Thoracic aorta (tissue), 2 donors: ENCODE results near the gene HNRNPA0. TPM values are rescaled to one million over a fixed set of nuclear protein-coding genes. Genes with fewer than 3 reads are reported as not detected.

ENCODE experiments used
- ATAC-seq: fragments of 150-250 bp; one replicate; pipeline ENCODE4 v1.8.0; 2017; ENCODE audit warnings: low read depth; ENCODE audit not compliant: insufficient number of reproducible peaks, low FRiP score
- DNase-seq: peaks from one replicate; pipeline ENCODE4 v3.0.0-alpha.2; 2020; ENCODE audit warnings: low spot score
- H3K27ac ChIP-seq, 2 donors: fragments of 200-600 bp; sonication (generic); 1 replicate in 1 of 2; 2 replicates in 1 of 2; pipeline ENCODE4 v1.5.1; 2016; ENCODE audit warnings: mild to moderate bottlenecking in 2 of 2, moderate library complexity in 2 of 2
- H3K27me3 ChIP-seq: fragments of 200-600 bp; sonication (generic); replicated peaks from 2 replicates; pipeline ENCODE4 v1.6.0; 2016; ENCODE audit warnings: mild to moderate bottlenecking; ENCODE audit not compliant: insufficient read depth
- H3K36me3 ChIP-seq: fragments of 200-600 bp; sonication (generic); one replicate; pipeline ENCODE4 v1.5.1; 2016
- H3K4me1 ChIP-seq, 2 donors: fragments of 200-600 bp; sonication (generic); 1 replicate in 1 of 2; 2 replicates in 1 of 2; pipeline versions ENCODE4 v1.5.1 to v1.6.0; 2016; ENCODE audit warnings: low read depth in 2 of 2, mild to moderate bottlenecking in 1 of 2; ENCODE audit not compliant: control insufficient read depth in 1 of 2
- H3K4me3 ChIP-seq: fragments of 200-600 bp; sonication (generic); 2 replicates; pipeline ENCODE4 v1.5.1; 2016; ENCODE audit warnings: mild to moderate bottlenecking
- H3K9me3 ChIP-seq: fragments of 200-600 bp; sonication (generic); 2 replicates; pipeline ENCODE4 v1.5.1; 2016
- total RNA-seq, 2 donors: library from RNA; depleted of rRNA; stranded (reverse); fragments of >200 nt; gene quantifications; one replicate each; pipeline versions ENCODE4 v1.1.0 to v1.2.3, GENCODE V29; 2016
- TF ChIP-seq, protein P1 (sequence below): fragments of 200-600 bp; sonication (generic); IDR thresholded peaks from one replicate; pipeline ENCODE4 v1.5.1; 2019; ENCODE audit warnings: antibody characterized with exemption

HNRNPA0 gene
- total RNA-seq, 2 donors from 2014 or later = 9.3 to 14.9 TPM

DNA sequence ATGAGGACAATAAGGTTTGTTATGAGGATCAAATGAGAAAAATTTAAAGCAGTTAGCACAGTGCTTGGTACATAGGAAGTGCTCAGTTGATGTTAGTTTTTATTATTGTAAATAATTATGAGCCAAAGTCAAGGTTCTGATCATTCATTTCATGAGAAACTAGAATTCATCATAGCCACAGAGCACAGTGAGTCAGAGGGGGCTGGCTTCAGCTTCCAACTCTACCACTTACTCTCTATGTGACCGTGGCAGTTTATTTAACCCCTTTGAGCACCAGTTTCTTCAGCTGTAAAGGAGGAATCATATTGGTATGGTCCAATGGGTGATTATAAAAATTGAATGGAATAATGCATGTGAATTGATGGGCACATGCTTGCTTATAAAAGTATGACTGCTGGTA lies 57.7 kb downstream of the HNRNPA0 start:
- Histone ChIP-seq H3K27me3 (no peaks in the 10 kb centered on the region), H3K27ac (no peak overlapping the region), H3K4me3 (no peak overlapping the region), H3K36me3 (peaks cover 13% of the 10 kb centered on the region), H3K9me3 (no peaks in the 10 kb centered on the region), H3K4me1 (peaks cover 0 to 15% of the 10 kb centered on the region in 2 donors)
- DNase-seq = no peak
- TF ChIP-seq, protein P1, sequence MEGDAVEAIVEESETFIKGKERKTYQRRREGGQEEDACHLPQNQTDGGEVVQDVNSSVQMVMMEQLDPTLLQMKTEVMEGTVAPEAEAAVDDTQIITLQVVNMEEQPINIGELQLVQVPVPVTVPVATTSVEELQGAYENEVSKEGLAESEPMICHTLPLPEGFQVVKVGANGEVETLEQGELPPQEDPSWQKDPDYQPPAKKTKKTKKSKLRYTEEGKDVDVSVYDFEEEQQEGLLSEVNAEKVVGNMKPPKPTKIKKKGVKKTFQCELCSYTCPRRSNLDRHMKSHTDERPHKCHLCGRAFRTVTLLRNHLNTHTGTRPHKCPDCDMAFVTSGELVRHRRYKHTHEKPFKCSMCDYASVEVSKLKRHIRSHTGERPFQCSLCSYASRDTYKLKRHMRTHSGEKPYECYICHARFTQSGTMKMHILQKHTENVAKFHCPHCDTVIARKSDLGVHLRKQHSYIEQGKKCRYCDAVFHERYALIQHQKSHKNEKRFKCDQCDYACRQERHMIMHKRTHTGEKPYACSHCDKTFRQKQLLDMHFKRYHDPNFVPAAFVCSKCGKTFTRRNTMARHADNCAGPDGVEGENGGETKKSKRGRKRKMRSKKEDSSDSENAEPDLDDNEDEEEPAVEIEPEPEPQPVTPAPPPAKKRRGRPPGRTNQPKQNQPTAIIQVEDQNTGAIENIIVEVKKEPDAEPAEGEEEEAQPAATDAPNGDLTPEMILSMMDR = no peak
- no peak for ATAC-seq

GRCh38 chr5:137695651-137696428 lies 58.3 kb downstream of the HNRNPA0 start:
- H3K27ac ChIP-seq = no peak overlapping the region
- no peaks in the 10 kb centered on the region for H3K27me3 ChIP-seq
- DNase-seq = no peak
- peaks cover 0 to 20% of the 10 kb centered on the region in 2 donors for H3K4me1 ChIP-seq
- no peak overlapping the region for H3K4me3 ChIP-seq
- H3K36me3 ChIP-seq = peaks cover 13% of the 10 kb centered on the region
- TF ChIP-seq, protein P1 = no peak
- H3K9me3 ChIP-seq = no peaks in the 10 kb centered on the region
- ATAC-seq = no peak

Other genes with a start within 250 kb of the HNRNPA0 start
- 10 to 100 TPM in 1 of 2 donors, 1 to 10 TPM in 1; 9.1 to 12.8 TPM for gene KLHL3, start 18.3 kb downstream of the HNRNPA0 start, total RNA-seq
- 10 to 100 TPM; 16.3 to 16.4 TPM for gene MYOT, start 113.5 kb upstream of the HNRNPA0 start, total RNA-seq
- not detected for gene PKD2L2, start 135.1 kb upstream of the HNRNPA0 start, total RNA-seq